Islet of Langerhans (tissue), 1 donor: Measurements from ENCODE around the gene MMP17.

Experiments
- FAIRE-seq: peaks from one replicate; lab custom pipeline; 2011; peaks lifted over from hg19 to GRCh38; lab: Jason Lieb, UNC

Gene MMP17

GRCh38 chr12:131850856-131851559 is 22.8 kb downstream of the MMP17 start:
- no peak for FAIRE-seq

DNA sequence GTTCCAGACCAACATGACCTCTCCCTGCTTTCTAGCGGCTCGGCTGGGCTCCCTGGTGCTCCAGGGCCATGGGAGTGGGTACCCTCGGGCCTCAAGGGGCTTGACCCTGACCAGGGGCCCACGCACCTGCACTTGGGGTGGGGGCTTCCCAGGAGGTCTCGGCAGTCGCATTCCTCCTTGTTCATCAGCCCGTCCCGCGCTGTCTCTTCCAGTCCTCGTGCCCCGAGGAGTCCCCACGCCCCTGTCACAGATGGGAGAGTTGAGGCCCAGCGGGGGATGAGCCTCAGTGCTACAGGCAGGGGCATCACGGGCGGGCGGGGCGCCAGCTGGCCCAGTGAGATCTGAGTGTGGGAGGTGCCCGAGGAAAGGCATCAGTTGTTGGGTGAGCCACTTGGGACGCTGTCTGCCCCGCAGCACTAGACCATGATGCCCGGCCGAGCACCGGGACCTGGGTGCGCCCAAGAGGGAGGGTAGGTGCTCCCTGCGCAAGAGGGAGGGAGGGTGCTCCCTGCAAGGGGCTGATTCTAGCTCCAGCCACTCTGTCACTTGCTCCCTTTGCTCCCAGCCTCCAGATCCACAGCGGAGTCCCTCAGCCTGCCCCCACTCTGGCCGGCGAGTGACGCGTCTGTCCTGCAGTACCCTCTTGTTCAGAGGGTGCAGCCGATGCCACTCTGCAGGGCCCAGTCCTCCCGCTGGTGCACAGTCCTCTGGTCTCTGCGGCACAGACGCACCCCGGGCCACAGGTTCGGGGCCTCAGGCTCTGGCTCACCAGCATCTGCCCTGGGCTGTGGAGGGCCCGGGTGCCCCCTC is 23.8 kb downstream of the MMP17 start:
- FAIRE-seq = no peak

DNA sequence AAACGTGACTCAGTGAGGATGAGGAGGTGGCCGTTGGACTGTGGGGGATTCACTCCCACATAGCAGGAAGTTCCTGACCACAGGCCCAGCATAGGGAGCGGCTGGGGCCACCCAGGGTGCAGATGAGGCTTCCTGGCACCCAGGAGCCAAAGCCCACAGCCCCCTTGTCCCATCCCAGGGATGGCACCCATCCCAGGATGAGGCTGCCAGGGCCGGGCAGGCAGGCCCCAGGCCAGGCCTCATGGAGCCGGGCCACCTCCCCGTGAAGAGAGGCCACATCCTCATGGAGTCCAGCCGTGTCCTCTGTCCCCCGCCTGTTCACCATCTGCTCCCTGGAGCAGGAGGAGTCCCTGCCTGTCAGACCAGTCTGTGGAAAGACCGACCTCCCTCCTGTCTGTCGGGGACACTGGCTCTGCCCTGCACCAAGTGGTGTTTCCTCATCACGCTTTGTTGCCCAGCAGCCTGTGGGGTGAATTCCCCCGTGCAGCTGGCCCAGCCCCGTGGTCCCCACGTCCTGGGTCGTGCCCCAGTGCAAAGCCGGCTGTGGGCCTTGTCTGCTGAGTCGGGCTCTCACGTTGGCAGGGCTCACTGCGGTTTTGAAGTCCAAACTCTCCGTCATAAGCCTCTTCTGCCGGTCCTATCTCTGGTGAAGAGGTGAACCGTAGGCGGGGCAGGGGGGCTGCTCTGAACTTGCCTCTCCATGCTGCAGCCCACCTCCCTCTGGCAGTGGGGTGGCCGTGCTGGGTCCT is 24.5 kb downstream of the MMP17 start:
- FAIRE-seq = no peak

DNA sequence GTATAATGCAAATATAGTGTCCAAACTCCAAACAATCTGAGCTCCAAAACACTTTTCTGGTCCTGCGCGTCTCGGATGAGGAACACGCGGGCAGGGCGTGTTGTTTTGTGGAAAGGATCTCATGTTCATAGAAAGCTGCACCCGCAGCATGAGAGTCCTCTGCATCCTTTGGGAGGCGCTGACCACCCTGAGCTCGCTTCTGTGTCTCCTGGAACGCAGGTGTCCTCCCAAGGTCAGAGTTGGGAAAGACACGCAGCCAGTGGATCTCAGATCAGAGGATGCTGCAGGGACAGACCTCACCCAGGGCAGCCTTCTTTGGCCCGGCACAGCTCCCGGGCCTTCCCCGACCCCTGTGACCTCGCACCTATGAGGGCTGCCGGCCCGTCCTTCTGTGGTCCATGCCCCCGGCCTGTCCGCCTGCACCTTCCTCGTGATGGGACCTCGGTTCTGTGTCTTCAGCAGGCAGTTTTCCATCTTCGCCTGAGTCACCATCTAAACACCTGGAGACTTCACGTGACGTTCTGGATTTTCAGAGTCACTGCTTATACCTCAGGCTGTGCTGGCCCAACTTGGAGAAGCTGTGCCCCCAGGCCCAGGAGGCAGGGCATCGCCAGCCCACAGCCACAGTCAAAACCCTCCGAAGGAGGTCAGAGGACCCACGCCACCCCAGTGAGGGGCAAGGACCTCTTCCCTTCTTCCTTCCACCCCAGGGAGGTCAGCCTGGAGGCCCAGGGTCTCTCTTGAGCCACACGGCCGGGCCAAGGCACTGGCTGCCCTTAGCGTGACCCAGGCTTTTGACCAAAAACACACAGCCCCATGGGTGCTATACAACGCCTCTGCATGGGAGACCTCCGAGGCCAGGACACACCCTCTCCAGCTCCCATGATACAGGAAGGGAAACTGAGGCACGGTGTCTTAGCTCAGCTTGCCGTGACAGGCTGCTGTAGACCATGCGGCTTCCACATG is 25.9 kb downstream of the MMP17 start:
- FAIRE-seq = no peak

GRCh38 chr12:131854861-131855476 is 26.8 kb downstream of the MMP17 start:
- no peak for FAIRE-seq

- no peak for FAIRE-seq
Observed at GRCh38 chr12:131855521-131856142, 27.4 kb downstream of the MMP17 start.

DNA sequence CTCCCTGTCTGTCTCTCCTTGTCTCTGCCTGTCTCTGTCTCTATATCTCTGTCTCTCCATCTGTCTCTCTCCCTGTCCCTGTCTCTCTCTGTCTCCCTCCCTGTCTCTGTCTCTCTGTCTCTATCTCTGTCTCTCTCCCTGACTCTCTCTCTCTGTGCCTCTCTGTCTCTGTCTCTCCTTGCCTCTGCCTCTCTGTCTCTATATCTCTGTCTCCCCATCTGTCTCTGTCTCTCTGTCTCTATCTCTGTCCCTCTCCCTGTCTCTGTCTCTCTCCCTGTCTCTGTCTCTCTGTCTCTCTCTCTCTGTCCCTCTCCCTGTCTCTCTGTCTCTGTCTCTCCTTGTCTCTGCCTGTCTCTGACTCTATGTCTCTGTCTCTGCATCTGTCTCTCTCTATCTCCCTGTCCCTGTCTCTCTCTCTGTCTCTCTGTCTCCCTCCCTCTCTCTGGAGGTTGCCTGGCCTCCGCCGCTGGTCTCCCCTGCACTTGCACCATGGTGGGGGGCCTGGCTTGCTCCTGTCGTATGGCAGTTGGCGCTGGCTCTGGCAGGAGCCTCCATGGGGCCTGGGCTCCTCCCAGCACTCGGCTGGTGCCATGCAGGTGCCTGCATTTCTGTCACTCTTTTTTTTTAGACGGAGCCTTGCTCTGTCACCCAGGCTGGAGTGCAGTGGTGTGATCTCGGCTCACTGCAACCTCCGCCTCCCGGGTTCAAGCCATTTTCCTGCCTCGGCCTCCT is 28.3 kb downstream of the MMP17 start:
- FAIRE-seq = no peak

DNA sequence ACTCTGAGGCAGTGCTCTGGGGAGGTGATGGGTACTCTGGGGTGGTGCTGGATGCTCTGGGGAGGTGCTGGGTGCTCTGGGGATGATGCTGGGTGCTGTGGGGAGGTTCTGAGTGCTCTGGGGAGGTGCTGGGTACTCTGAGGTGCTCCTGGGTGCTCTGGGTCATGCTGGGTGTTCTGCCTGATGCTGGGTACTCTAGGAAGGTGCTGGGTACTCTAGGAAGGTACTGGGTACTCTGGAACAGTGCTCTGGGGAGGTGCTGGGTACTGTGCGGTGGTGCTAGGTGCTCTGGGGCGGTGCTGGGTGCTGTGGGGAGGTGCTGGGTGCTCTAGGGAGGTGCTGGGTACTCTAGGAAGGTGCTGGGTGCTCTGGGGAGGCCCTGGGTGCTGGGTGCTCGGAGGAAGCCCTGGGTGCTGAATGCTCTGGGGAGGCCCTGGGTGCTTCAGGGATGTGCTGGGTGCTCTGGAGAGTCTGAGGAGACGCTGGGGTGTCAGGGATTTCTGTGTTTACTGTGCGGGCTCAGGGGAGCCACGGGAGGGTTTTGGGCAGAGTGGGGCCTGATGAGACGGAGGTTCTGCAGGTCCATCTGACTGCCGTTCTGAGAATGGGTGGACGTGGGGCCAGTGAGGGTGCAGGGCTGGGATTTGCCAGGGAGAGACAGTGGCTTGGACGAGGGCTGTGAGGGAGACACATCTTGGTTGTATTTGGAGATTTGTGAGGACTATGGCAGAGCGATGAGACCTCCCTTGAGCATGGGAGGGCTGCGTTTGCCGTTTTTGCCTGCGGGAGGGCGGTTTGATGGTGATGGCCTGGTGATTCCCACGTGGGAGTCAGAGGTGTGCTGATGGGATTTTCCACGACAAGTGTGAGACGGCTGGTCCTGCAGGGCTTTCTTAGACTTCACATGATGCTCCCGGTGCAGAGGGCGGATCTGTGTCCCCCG is 30.0 kb downstream of the MMP17 start:
- no peak for FAIRE-seq

- FAIRE-seq = no peak
Observed at GRCh38 chr12:131860472-131861260, 32.5 kb downstream of the MMP17 start.

DNA sequence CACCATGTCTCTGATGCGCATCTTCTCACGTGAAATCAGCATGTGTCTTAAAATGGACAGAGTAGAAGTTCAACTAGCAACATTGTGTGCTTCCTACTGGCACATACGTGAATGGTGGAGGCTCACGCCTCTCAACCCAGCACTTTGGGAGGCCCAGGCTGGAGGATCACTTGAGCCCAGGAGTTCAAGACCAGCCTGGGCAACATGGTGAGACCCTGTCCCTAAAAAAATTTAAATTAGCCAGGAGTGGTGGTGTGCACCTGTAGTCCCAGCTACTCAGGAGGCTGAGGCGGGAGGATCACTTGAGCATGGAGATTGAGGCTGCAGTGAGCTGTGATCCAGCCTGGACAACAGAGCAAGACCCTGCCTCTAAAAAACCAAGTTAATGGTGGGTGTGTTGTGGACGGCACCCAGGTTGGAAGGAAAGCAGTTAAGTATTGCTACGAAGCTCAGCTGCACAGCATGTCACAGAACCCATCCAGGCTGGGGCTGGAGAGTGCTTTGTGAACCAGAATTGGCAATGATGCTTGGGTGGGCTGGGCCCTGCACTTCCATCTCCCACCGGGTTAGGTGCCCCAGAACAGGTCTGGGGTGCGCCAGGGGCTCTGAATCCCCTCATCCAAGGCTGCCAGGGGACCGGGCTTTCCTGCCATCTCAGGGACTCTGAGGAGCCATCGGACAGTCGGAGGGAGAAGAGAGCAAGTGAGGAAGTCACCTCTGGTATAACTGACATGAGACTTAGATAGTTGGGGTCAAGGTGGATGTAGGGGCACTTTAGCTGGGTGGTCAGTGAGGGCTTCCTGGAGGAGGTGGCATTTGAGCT is 33.3 kb downstream of the MMP17 start:
- no peak for FAIRE-seq

- no peak for FAIRE-seq
Observed at GRCh38 chr12:131862084-131862441, 33.9 kb downstream of the MMP17 start.

DNA sequence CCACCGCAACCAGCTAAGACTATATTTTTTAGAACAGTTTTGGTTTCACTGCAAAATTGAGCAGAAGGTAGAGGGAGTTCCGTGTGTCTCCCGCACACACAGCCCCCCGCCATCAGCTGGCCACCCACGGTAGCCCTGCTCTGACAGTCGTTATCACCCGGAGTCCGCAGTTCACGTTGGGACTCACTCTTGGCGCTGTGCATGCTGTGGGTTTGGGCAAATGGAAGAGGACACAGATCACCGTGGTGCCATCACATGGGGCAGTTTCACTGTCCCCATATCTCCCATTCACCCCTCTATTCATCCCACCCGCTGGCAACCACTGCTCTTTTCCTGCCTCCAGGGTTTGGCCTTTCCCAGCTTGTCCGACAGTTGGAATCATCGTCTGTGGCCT is 34.4 kb downstream of the MMP17 start:
- no peak for FAIRE-seq

DNA sequence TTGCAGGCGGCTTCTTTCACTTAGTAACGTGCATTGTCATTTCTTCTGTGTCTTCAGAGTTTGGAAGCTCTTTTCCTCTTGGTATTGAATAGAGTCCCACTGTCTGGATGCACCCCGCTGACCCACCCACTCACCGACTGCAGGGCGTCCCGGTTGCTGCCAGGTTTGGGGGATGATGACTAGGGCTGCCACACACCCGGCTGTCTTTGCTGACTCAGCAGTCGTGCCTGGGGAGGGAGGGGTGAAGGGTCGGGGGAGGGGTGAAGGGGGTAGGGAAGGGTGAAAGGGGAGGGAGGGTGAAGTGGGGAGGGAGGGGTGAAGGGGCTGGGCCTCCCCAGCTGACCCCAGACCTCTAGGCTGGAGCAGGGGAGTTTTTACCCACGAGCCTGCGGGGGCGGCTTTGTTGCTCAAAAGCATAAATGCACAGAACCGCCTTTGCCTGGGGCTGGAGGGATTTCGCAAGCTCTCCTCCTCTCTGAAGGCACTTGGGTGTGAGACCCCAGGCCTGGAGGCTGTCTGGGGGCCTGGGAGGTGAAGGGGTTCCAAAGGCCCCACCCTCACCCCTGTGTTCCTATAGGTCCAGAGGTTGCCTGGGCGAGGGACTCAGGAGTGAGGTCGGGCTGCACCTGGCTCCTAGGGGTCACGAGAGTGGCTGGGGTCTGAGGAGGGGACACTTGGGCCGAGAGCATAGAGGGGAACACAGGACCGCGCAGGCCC is 35.0 kb downstream of the MMP17 start:
- no peak for FAIRE-seq

GRCh38 chr12:131863711-131864396 is 35.7 kb downstream of the MMP17 start:
- FAIRE-seq = no peak

DNA sequence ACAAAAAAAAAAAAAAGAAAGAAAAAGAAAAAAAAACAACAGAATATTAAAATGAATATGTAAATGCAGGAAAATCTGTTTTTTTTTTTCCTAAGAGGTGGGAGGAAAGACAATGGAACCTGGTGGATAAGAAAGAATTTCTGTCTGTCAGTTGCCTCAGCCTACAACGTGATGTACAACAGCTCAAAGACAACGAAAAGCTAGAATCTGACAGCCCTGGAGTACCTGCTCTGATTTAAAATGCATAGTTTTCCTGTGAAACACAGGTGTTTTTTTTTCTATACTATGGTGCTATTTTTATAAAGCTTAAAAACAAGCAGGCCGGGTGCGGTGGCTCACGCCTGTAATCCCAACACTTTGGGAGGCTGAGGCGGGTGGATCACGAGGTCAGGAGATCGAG is 36.3 kb downstream of the MMP17 start:
- FAIRE-seq = no peak

GRCh38 chr12:131865180-131865875 is 37.1 kb downstream of the MMP17 start:
- FAIRE-seq = no peak
